Activated naive CD8-positive, alpha-beta T cell (primary cell): ENCODE data around the gene MFAP3.

Experiments used
- H3K27ac Mint-ChIP-seq: one replicate; pipeline ENCODE4 v1.8.0; 2021; ENCODE audit warnings: mixed read lengths
- H3K27me3 Mint-ChIP-seq: one replicate; pipeline ENCODE4 v1.8.0; 2021; ENCODE audit warnings: mixed read lengths
- H3K36me3 Mint-ChIP-seq: one replicate; pipeline ENCODE4 v1.8.0; 2021; ENCODE audit warnings: mixed read lengths
- H3K4me1 Mint-ChIP-seq: one replicate; pipeline ENCODE4 v1.8.0; 2021; ENCODE audit warnings: low read depth, mixed read lengths
- H3K4me3 Mint-ChIP-seq: one replicate; pipeline ENCODE4 v1.8.0; 2021; ENCODE audit warnings: mild to moderate bottlenecking, mixed read lengths
- H3K9me3 Mint-ChIP-seq: one replicate; pipeline ENCODE4 v1.8.0; 2021; ENCODE audit warnings: low read depth, mixed read lengths

Gene MFAP3

GRCh38 chr5:154038261-154038706, 483 bp upstream of the MFAP3 start:
- H3K4me1 Mint-ChIP-seq: peaks cover 61% of the 10 kb centered on the region
- peak overlapping the region; percentile 93 for H3K4me3 Mint-ChIP-seq
- peak overlapping the region; percentile 88 for H3K27ac Mint-ChIP-seq
- H3K9me3 Mint-ChIP-seq: no peaks in the 10 kb centered on the region
- H3K27me3 Mint-ChIP-seq: no peaks in the 10 kb centered on the region
- H3K36me3 Mint-ChIP-seq: peaks cover 5% of the 10 kb centered on the region

GRCh38 chr5:154039458-154039829, 677 bp downstream of the MFAP3 start:
- H3K4me1 Mint-ChIP-seq: peaks cover 70% of the 10 kb centered on the region

GRCh38 chr5:154042766-154043165, 4.0 kb downstream of the MFAP3 start:
- no peaks in the 10 kb centered on the region for H3K27me3 Mint-ChIP-seq
- H3K9me3 Mint-ChIP-seq: no peaks in the 10 kb centered on the region
- peaks cover 70% of the 10 kb centered on the region for H3K4me1 Mint-ChIP-seq
- H3K4me3 Mint-ChIP-seq: no peak overlapping the region
- H3K27ac Mint-ChIP-seq: no peak overlapping the region
- peaks cover 2% of the 10 kb centered on the region for H3K36me3 Mint-ChIP-seq

More at GRCh38 chr5:154039458-154039829, 677 bp downstream of the MFAP3 start:
- no peaks in the 10 kb centered on the region for H3K9me3 Mint-ChIP-seq
- H3K36me3 Mint-ChIP-seq: peaks cover 2% of the 10 kb centered on the region
- peak overlapping the region; percentile 88 for H3K27ac Mint-ChIP-seq
- H3K27me3 Mint-ChIP-seq: no peaks in the 10 kb centered on the region
- peak overlapping the region; percentile 93 for H3K4me3 Mint-ChIP-seq

GRCh38 chr5:154044099-154044498, 5.3 kb downstream of the MFAP3 start:
- no peak overlapping the region for H3K4me3 Mint-ChIP-seq
- H3K27ac Mint-ChIP-seq: no peak overlapping the region
- no peaks in the 10 kb centered on the region for H3K27me3 Mint-ChIP-seq
- H3K9me3 Mint-ChIP-seq: no peaks in the 10 kb centered on the region
- peaks cover 2% of the 10 kb centered on the region for H3K36me3 Mint-ChIP-seq
- peaks cover 71% of the 10 kb centered on the region for H3K4me1 Mint-ChIP-seq

- Mint-ChIP-seq H3K4me3 (no peak overlapping the region), H3K27ac (no peak overlapping the region), H3K36me3 (peaks cover 5% of the 10 kb centered on the region)
Measured at GRCh38 chr5:154044581-154044980, 5.8 kb downstream of the MFAP3 start.

GRCh38 chr5:154046486-154046885, 7.7 kb downstream of the MFAP3 start:
- Mint-ChIP-seq H3K9me3 (no peaks in the 10 kb centered on the region), H3K4me1 (peaks cover 64% of the 10 kb centered on the region), H3K36me3 (peaks cover 18% of the 10 kb centered on the region), H3K4me3 (no peak overlapping the region), H3K27me3 (no peaks in the 10 kb centered on the region), H3K27ac (peak overlapping the region; percentile 2)

More at GRCh38 chr5:154044581-154044980, 5.8 kb downstream of the MFAP3 start:
- no peaks in the 10 kb centered on the region for H3K27me3 Mint-ChIP-seq
- H3K4me1 Mint-ChIP-seq: peaks cover 70% of the 10 kb centered on the region
- H3K9me3 Mint-ChIP-seq: no peaks in the 10 kb centered on the region

- Mint-ChIP-seq H3K27me3 (no peaks in the 10 kb centered on the region), H3K9me3 (no peaks in the 10 kb centered on the region), H3K27ac (peak overlapping the region; percentile 66), H3K36me3 (peaks cover 21% of the 10 kb centered on the region), H3K4me1 (peaks cover 62% of the 10 kb centered on the region), H3K4me3 (no peak overlapping the region)
Measured at GRCh38 chr5:154047324-154047723, 8.6 kb downstream of the MFAP3 start.

GRCh38 chr5:154049636-154050035, 10.9 kb downstream of the MFAP3 start:
- H3K4me3 Mint-ChIP-seq: no peak overlapping the region
- no peaks in the 10 kb centered on the region for H3K27me3 Mint-ChIP-seq
- H3K4me1 Mint-ChIP-seq: peaks cover 47% of the 10 kb centered on the region
- H3K36me3 Mint-ChIP-seq: peaks cover 35% of the 10 kb centered on the region
- H3K27ac Mint-ChIP-seq: no peak overlapping the region
- no peaks in the 10 kb centered on the region for H3K9me3 Mint-ChIP-seq

- peaks cover 38% of the 10 kb centered on the region for H3K36me3 Mint-ChIP-seq
- H3K9me3 Mint-ChIP-seq: no peaks in the 10 kb centered on the region
- no peak overlapping the region for H3K27ac Mint-ChIP-seq
- no peaks in the 10 kb centered on the region for H3K27me3 Mint-ChIP-seq
- peaks cover 34% of the 10 kb centered on the region for H3K4me1 Mint-ChIP-seq
- no peak overlapping the region for H3K4me3 Mint-ChIP-seq
Measured at GRCh38 chr5:154053468-154053867, 14.7 kb downstream of the MFAP3 start.

- peaks cover 30% of the 10 kb centered on the region for H3K36me3 Mint-ChIP-seq
- no peaks in the 10 kb centered on the region for H3K27me3 Mint-ChIP-seq
- no peak overlapping the region for H3K27ac Mint-ChIP-seq
- peaks cover 36% of the 10 kb centered on the region for H3K4me1 Mint-ChIP-seq
- H3K4me3 Mint-ChIP-seq: no peak overlapping the region
- H3K9me3 Mint-ChIP-seq: no peaks in the 10 kb centered on the region
Measured at GRCh38 chr5:154055201-154055600, 16.4 kb downstream of the MFAP3 start.

- Mint-ChIP-seq H3K4me1 (peaks cover 23% of the 10 kb centered on the region), H3K36me3 (peaks cover 17% of the 10 kb centered on the region), H3K27ac (peak overlapping the region; percentile 38), H3K27me3 (no peaks in the 10 kb centered on the region), H3K9me3 (no peaks in the 10 kb centered on the region), H3K4me3 (no peak overlapping the region)
Measured at GRCh38 chr5:154058055-154059038, 19.6 kb downstream of the MFAP3 start.

- Mint-ChIP-seq H3K9me3 (no peaks in the 10 kb centered on the region), H3K36me3 (peaks cover 12% of the 10 kb centered on the region), H3K4me3 (no peak overlapping the region), H3K27me3 (no peaks in the 10 kb centered on the region), H3K27ac (no peak overlapping the region), H3K4me1 (peaks cover 23% of the 10 kb centered on the region)
Measured at GRCh38 chr5:154059039-154059430, 20.3 kb downstream of the MFAP3 start.

- no peak overlapping the region for H3K4me3 Mint-ChIP-seq
- H3K9me3 Mint-ChIP-seq: no peaks in the 10 kb centered on the region
- H3K27me3 Mint-ChIP-seq: no peaks in the 10 kb centered on the region
- H3K4me1 Mint-ChIP-seq: peaks cover 22% of the 10 kb centered on the region
- peaks cover 10% of the 10 kb centered on the region for H3K36me3 Mint-ChIP-seq
- peak overlapping the region; percentile 28 for H3K27ac Mint-ChIP-seq
Measured at GRCh38 chr5:154059583-154059982, 20.8 kb downstream of the MFAP3 start.

GRCh38 chr5:154060606-154061005, 21.8 kb downstream of the MFAP3 start:
- Mint-ChIP-seq H3K27me3 (no peaks in the 10 kb centered on the region), H3K9me3 (no peaks in the 10 kb centered on the region), H3K4me3 (no peak overlapping the region), H3K4me1 (peaks cover 22% of the 10 kb centered on the region), H3K27ac (no peak overlapping the region), H3K36me3 (peaks cover 5% of the 10 kb centered on the region)

- Mint-ChIP-seq H3K36me3 (peaks cover 5% of the 10 kb centered on the region), H3K9me3 (no peaks in the 10 kb centered on the region), H3K27ac (no peak overlapping the region), H3K4me3 (no peak overlapping the region), H3K4me1 (peaks cover 14% of the 10 kb centered on the region), H3K27me3 (no peaks in the 10 kb centered on the region)
Measured at GRCh38 chr5:154063372-154063771, 24.6 kb downstream of the MFAP3 start.
